Sigmoid colon (tissue), 7 donors: ENCODE measurements around the gene MAP1LC3B. TPM values are rescaled to one million over a fixed set of nuclear protein-coding genes. Genes with fewer than 3 reads are reported as not detected.

Experiments
- DNase-seq: peaks from one replicate; pipeline ENCODE4 v3.0.0-alpha.2; 2019
- H3K27ac ChIP-seq, 4 donors: fragments of 200-600 bp; sonication (generic); one replicate each; pipeline ENCODE4 v1.5.1; 2016 to 2019; ENCODE audit warnings: mild to moderate bottlenecking in 1 of 4
- H3K27me3 ChIP-seq, 3 donors: fragments of 200-600 bp; sonication (generic); one replicate each; pipeline ENCODE4 v1.5.1; 2019; ENCODE audit warnings: mild to moderate bottlenecking in 1 of 3
- H3K36me3 ChIP-seq, 4 donors: fragments of 200-600 bp; sonication (generic); one replicate each; pipeline ENCODE4 v1.5.1; 2016 to 2019
- H3K4me1 ChIP-seq, 4 donors: fragments of 200-600 bp; sonication (generic); one replicate each; pipeline ENCODE4 v1.5.1; 2017 to 2019
- H3K4me3 ChIP-seq, 4 donors: fragments of 200-600 bp; sonication (generic); one replicate each; pipeline ENCODE4 v1.5.1; 2017 to 2019; ENCODE audit warnings: mild to moderate bottlenecking in 2 of 4, moderate library complexity in 1 of 4
- H3K9me3 ChIP-seq, 4 donors: fragments of 200-600 bp in 3 of 4; sonication (generic) in 3 of 4; one replicate each; pipeline versions ENCODE4 v1.5.1 to v1.6.1; 2013 to 2019
- CTCF ChIP-seq, 4 experiments: fragments of 450-650 bp in 3 of 4; fragments of 200-600 bp in 1 of 4; IDR thresholded peaks; one replicate each; pipeline ENCODE4 v1.5.1; 2016 to 2019; ENCODE audit warnings: antibody characterized with exemption in 4 of 4, mild to moderate bottlenecking in 3 of 4, moderate library complexity in 2 of 4
- EP300 ChIP-seq, 4 donors: sonication (generic); formaldehyde crosslinking; IDR thresholded peaks; one replicate each; pipeline ENCODE4 v1.6.1; 2017; ENCODE audit warnings: antibody characterized with exemption in 4 of 4
- POLR2A ChIP-seq, 2 donors: fragments of 450-650 bp; IDR thresholded peaks; one replicate each; pipeline ENCODE4 v1.6.1; 2016; ENCODE audit warnings: antibody characterized with exemption in 2 of 2, mild to moderate bottlenecking in 2 of 2, moderate library complexity in 2 of 2
- POLR2AphosphoS5 ChIP-seq, 4 donors: sonication (generic); formaldehyde crosslinking; IDR thresholded peaks; one replicate each; pipeline ENCODE4 v1.6.1; 2017; ENCODE audit warnings: antibody characterized with exemption in 4 of 4
- WGBS, 2 donors: extraction: QIAGEN DNeasy Blood & Tissue Kit; methylation state at CpG; one replicate each; pipeline ENCODE4 v1.1.7; 2013; 5-methylcytosine and 5-hydroxymethylcytosine counted together
- intact Hi-C: fragments of 100-400 bp; cut with DNase I; formaldehyde crosslinking; loops from one replicate; pipeline ENCODE4 v1.15.1; 2023
- polyA plus RNA-seq, 3 donors: library from polyadenylated mRNA; stranded (reverse); fragments of 200-250 nt; gene quantifications; one replicate each; pipeline ENCODE4 v1.2.3, GENCODE V29; 2013
- total RNA-seq, 4 donors: library from RNA; depleted of rRNA; stranded (reverse); fragments of >200 nt; gene quantifications; one replicate each; pipeline ENCODE4 v1.1.0, GENCODE V29; 2016
- donor health status: healthy with polysubstance abuse.
- donor health status: Bipolar disorder and iron deficiency.
- donor health status: healthy.

Gene MAP1LC3B
- total and polyA plus RNA-seq, 7 donors, result 48.0 to 137 (median 62.4) TPM

GRCh38 chr16:87363771-87364455 lies 28.2 kb upstream of the MAP1LC3B start:
- Histone ChIP-seq H3K4me1 (peaks cover 0 to 48% (median 45%) of the 10 kb centered on the region in 4 donors), H3K27me3 (no peaks in the 10 kb centered on the region), H3K36me3 (peaks cover 9 to 43% (median 17%) of the 10 kb centered on the region in 4 donors), H3K27ac (peak overlapping the region; percentile 76 to 89 (median 86)), H3K9me3 (no peaks in the 10 kb centered on the region), H3K4me3 (peak overlapping the region in 3 of 4 donors; percentile 11 to 26 (median 12))
- peak; percentile 91 for DNase-seq
- WGBS, 2 donors, result 40 to 65% methylated on average over 17 of the region's 17 CpGs
- TF ChIP-seq POLR2AphosphoS5 (IDR thresholded peaks at IDR 0.05) (peak; percentile 63 to 75 (median 69)), CTCF (IDR thresholded peaks at IDR 0.05) (no peak), EP300 (IDR thresholded peaks at IDR 0.05) (peak in 3 of 4 donors; percentile 28 to 60 (median 54)), POLR2A (IDR thresholded peaks at IDR 0.05) (no peak)
- intact Hi-C loops, result loop anchor here (5.0 kb wide), 1 partner anchor 47 kb away; the partner anchor contains the start of gene C16orf95

- intact Hi-C loops, result no loop called here
- Histone ChIP-seq H3K4me3 (no peak overlapping the region), H3K27ac (peak overlapping the region; percentile 76 to 89 (median 86)), H3K9me3 (no peaks in the 10 kb centered on the region), H3K27me3 (no peaks in the 10 kb centered on the region), H3K36me3 (peaks cover 0 to 31% (median 6%) of the 10 kb centered on the region in 4 donors), H3K4me1 (peaks cover 0 to 59% (median 56%) of the 10 kb centered on the region in 4 donors)
- whole genome bisulfite sequencing, 2 donors, result 87 to 90% methylated on average over 13 of the region's 13 CpGs
- TF ChIP-seq EP300 (IDR thresholded peaks at IDR 0.05) (no peak), CTCF (IDR thresholded peaks at IDR 0.05) (no peak), POLR2A (IDR thresholded peaks at IDR 0.05) (no peak), POLR2AphosphoS5 (IDR thresholded peaks at IDR 0.05) (no peak)
- no peak for DNase-seq
Observed at GRCh38 chr16:87365021-87365713, 27.0 kb upstream of the MAP1LC3B start.

- intact Hi-C loops, result no loop called here
- H3K9me3 ChIP-seq, result no peaks in the 10 kb centered on the region
- H3K4me1 ChIP-seq, result peaks cover 0 to 70% (median 68%) of the 10 kb centered on the region in 4 donors
- H3K27me3 ChIP-seq, result no peaks in the 10 kb centered on the region
- DNase-seq, result no peak
- WGBS, 2 donors, result 22 to 70% methylated on average over 4 of the region's 4 CpGs
- H3K36me3 ChIP-seq, result peaks cover 0 to 19% (median 3%) of the 10 kb centered on the region in 4 donors
- H3K27ac ChIP-seq, result peak overlapping the region in 2 of 4 donors; percentile 87 to 89
- TF ChIP-seq POLR2AphosphoS5 (IDR thresholded peaks at IDR 0.05), result no peak
- TF ChIP-seq POLR2A (IDR thresholded peaks at IDR 0.05), result no peak
- TF ChIP-seq EP300 (IDR thresholded peaks at IDR 0.05), result no peak
- TF ChIP-seq CTCF (IDR thresholded peaks at IDR 0.05), result no peak
- H3K4me3 ChIP-seq, result no peak overlapping the region
Observed at GRCh38 chr16:87366288-87366687, 25.8 kb upstream of the MAP1LC3B start.

- Histone ChIP-seq H3K36me3 (peaks cover 0 to 13% (median under 1%) of the 10 kb centered on the region in 4 donors), H3K4me1 (peaks cover 0 to 77% (median 73%) of the 10 kb centered on the region in 4 donors), H3K9me3 (no peaks in the 10 kb centered on the region), H3K27me3 (no peaks in the 10 kb centered on the region), H3K27ac (peak overlapping the region in 2 of 4 donors; percentile 80 to 87), H3K4me3 (no peak overlapping the region)
- TF ChIP-seq CTCF (IDR thresholded peaks at IDR 0.05), result no peak
- no peak for TF ChIP-seq EP300 (IDR thresholded peaks at IDR 0.05)
- no peak for TF ChIP-seq POLR2A (IDR thresholded peaks at IDR 0.05)
- no peak for TF ChIP-seq POLR2AphosphoS5 (IDR thresholded peaks at IDR 0.05)
- DNase-seq, result no peak
- intact Hi-C loops, result no loop called here
- 65 to 92% methylated on average over 1 of the region's 1 CpG for WGBS, 2 donors
Observed at GRCh38 chr16:87366930-87367329, 25.2 kb upstream of the MAP1LC3B start.
